Esophagus squamous epithelium (tissue), 5 donors: Measurements from ENCODE around the gene MLPH. TPM values are rescaled to one million over a fixed set of nuclear protein-coding genes. Genes with fewer than 3 reads are reported as not detected.

Source experiments
- DNase-seq: peaks from one replicate; lab custom pipeline; 2025; lab: John Stamatoyannopoulos, UW
- H3K27ac ChIP-seq, 4 donors: fragments of 200-600 bp; sonication (generic); one replicate each; pipeline ENCODE4 v1.5.1; 2016 to 2019; ENCODE audit warnings: mild to moderate bottlenecking in 1 of 4
- H3K27me3 ChIP-seq, 4 donors: fragments of 200-600 bp; sonication (generic); 1 replicate in 3 of 4; 2 replicates in 1 of 4; pipeline versions ENCODE4 v1.5.1 to v1.6.0; 2017 to 2021; ENCODE audit warnings: antibody characterized with exemption in 1 of 4
- H3K36me3 ChIP-seq, 3 donors: fragments of 200-600 bp; sonication (generic); one replicate each; pipeline ENCODE4 v1.5.1; 2016 to 2019
- H3K4me1 ChIP-seq, 3 donors: fragments of 200-600 bp; sonication (generic); one replicate each; pipeline ENCODE4 v1.5.1; 2017 to 2019
- H3K4me3 ChIP-seq, 4 donors: fragments of 200-600 bp; sonication (generic); 1 replicate in 3 of 4; 2 replicates in 1 of 4; pipeline ENCODE4 v1.5.1; 2016 to 2019; ENCODE audit warnings: mild to moderate bottlenecking in 2 of 4, moderate library complexity in 1 of 4
- H3K9me3 ChIP-seq, 3 donors: fragments of 200-600 bp; sonication (generic); one replicate each; pipeline ENCODE4 v1.5.1; 2016 to 2019
- POLR2A ChIP-seq, 4 donors: fragments of 450-650 bp; IDR thresholded peaks; one replicate each; pipeline ENCODE4 v1.6.1; 2017; ENCODE audit warnings: antibody characterized with exemption in 4 of 4, mild to moderate bottlenecking in 4 of 4, moderate library complexity in 3 of 4
- WGBS, 2 donors: methylation state at CpG; one replicate each; pipeline ENCODE4 v1.1.5; 2018; 5-methylcytosine and 5-hydroxymethylcytosine counted together
- intact Hi-C: fragments of 100-400 bp; cut with DNase I; formaldehyde crosslinking; loops from one replicate; pipeline ENCODE4 v1.15.0; 2022
- total RNA-seq, 4 donors: library from RNA; depleted of rRNA; stranded (reverse); fragments of >200 nt; gene quantifications; one replicate each; pipeline ENCODE4 v1.1.0, GENCODE V29; 2016
- TF ChIP-seq, protein P1 (sequence below), 6 experiments: fragments of 450-650 bp in 4 of 6; fragments of 200-600 bp in 2 of 6; sonication (generic) in 2 of 6; IDR thresholded peaks; one replicate each; pipeline ENCODE4 v1.5.1; 2016 to 2019; ENCODE audit warnings: antibody characterized with exemption in 6 of 6, mild to moderate bottlenecking in 4 of 6, moderate library complexity in 4 of 6
- donor health status: DM: yes; HTN: yes; CAD: no.

MLPH gene
- total RNA-seq, 4 donors from 2014 or later = 1.8 to 10.5 (median 7.6) TPM

- Histone ChIP-seq H3K36me3 (no peaks in the 10 kb centered on the region), H3K4me3 (no peak overlapping the region), H3K4me1 (peaks cover 0 to 17% (median 7%) of the 10 kb centered on the region in 3 donors), H3K9me3 (no peaks in the 10 kb centered on the region), H3K27ac (no peak overlapping the region), H3K27me3 (no peaks in the 10 kb centered on the region)
- TF ChIP-seq, protein P1, sequence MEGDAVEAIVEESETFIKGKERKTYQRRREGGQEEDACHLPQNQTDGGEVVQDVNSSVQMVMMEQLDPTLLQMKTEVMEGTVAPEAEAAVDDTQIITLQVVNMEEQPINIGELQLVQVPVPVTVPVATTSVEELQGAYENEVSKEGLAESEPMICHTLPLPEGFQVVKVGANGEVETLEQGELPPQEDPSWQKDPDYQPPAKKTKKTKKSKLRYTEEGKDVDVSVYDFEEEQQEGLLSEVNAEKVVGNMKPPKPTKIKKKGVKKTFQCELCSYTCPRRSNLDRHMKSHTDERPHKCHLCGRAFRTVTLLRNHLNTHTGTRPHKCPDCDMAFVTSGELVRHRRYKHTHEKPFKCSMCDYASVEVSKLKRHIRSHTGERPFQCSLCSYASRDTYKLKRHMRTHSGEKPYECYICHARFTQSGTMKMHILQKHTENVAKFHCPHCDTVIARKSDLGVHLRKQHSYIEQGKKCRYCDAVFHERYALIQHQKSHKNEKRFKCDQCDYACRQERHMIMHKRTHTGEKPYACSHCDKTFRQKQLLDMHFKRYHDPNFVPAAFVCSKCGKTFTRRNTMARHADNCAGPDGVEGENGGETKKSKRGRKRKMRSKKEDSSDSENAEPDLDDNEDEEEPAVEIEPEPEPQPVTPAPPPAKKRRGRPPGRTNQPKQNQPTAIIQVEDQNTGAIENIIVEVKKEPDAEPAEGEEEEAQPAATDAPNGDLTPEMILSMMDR (IDR thresholded peaks at IDR 0.05) = no peak
- no peak for TF ChIP-seq POLR2A (IDR thresholded peaks at IDR 0.05)
- intact Hi-C loops = no loop called here
- DNase-seq = no peak
- 81 to 92% methylated on average over 7 of the region's 7 CpGs for WGBS, 2 donors
Measured at GRCh38 chr2:237507512-237507911, 20.5 kb downstream of the MLPH start.

- peaks cover 0 to 21% (median 6%) of the 10 kb centered on the region in 3 donors for H3K4me1 ChIP-seq
- DNase-seq = no peak
- H3K36me3 ChIP-seq = no peaks in the 10 kb centered on the region
- H3K9me3 ChIP-seq = no peaks in the 10 kb centered on the region
- no peak overlapping the region for H3K27ac ChIP-seq
- intact Hi-C loops = no loop called here
- H3K27me3 ChIP-seq = no peaks in the 10 kb centered on the region
- WGBS, 2 donors = 77 to 78% methylated on average over 4 of the region's 4 CpGs
- TF ChIP-seq POLR2A (IDR thresholded peaks at IDR 0.05) = no peak
- TF ChIP-seq, protein P1 (IDR thresholded peaks at IDR 0.05) = no peak
- H3K4me3 ChIP-seq = no peak overlapping the region
Measured at GRCh38 chr2:237508361-237508760, 21.3 kb downstream of the MLPH start.

DNA sequence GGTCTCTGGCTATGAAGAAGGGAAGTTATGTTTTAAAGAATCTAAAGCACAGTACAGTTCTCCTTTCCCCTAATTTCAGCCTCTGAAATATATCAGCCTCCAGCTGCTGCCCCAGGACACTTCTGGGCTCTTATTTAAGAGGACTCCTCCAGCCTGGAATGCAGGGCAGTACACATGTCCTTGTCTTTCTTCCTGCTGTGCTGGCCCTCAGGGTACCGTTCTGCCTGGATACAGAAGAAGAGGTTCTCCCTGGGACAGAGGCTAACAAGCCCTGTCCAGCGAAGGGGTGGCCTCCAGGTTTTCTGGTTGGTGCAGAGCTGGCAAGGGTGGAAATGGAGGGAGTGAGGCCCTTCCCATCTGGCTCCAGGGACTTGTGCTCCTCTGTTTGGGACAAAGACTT lies 22.1 kb downstream of the MLPH start:
- WGBS, 2 donors = 80 to 100% methylated on average over 1 of the region's 2 CpGs
- H3K4me3 ChIP-seq = no peak overlapping the region
- peak overlapping the region in 1 of 4 donors; percentile 32 for H3K27ac ChIP-seq

DNA sequence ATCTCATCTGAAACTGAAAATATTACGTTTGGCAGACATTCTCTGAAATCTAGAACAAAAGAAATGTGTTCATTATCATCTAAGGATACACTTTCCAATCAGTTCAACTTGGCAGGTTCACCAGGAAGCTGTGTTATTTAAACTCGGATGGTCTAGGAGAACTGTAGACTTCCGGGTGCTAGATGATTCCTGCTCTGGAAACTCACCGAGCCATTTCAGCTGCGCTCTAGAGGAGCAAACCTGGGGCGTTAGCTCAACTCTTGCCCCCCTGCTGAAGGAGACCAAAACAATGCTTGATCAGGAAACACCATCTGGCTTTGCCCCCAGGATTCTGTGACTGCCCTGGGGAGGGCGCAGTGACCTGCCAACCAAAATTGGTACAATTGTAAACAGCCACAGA lies 22.9 kb downstream of the MLPH start:
- Histone ChIP-seq H3K4me1 (peaks cover 0 to 21% (median 7%) of the 10 kb centered on the region in 3 donors), H3K27ac (peak overlapping the region in 1 of 4 donors; percentile 32), H3K4me3 (no peak overlapping the region), H3K9me3 (no peaks in the 10 kb centered on the region), H3K36me3 (no peaks in the 10 kb centered on the region), H3K27me3 (no peaks in the 10 kb centered on the region)
- 53 to 56% methylated on average over 7 of the region's 7 CpGs for whole genome bisulfite sequencing, 2 donors
- DNase-seq = no peak
- TF ChIP-seq POLR2A (IDR thresholded peaks at IDR 0.05) = no peak
- TF ChIP-seq, protein P1 (IDR thresholded peaks at IDR 0.05) = no peak
- intact Hi-C loops = loop anchor here (2.0 kb wide), 1 partner anchor 63 kb away; no protein-coding TSS in a partner anchor

More for the DNA sequence above, 22.1 kb downstream of the MLPH start:
- Histone ChIP-seq H3K9me3 (no peaks in the 10 kb centered on the region), H3K4me1 (peaks cover 0 to 21% (median 7%) of the 10 kb centered on the region in 3 donors), H3K36me3 (no peaks in the 10 kb centered on the region), H3K27me3 (no peaks in the 10 kb centered on the region)
- DNase-seq = no peak
- intact Hi-C loops = no loop called here
- TF ChIP-seq, protein P1 (IDR thresholded peaks at IDR 0.05) = no peak
- TF ChIP-seq POLR2A (IDR thresholded peaks at IDR 0.05) = no peak

GRCh38 chr2:237510502-237511217 lies 23.6 kb downstream of the MLPH start:
- Histone ChIP-seq H3K4me3 (no peak overlapping the region), H3K36me3 (no peaks in the 10 kb centered on the region), H3K27ac (peak overlapping the region in 2 of 4 donors; percentile 32 to 68), H3K9me3 (no peaks in the 10 kb centered on the region), H3K27me3 (no peaks in the 10 kb centered on the region), H3K4me1 (peaks cover 0 to 21% (median 7%) of the 10 kb centered on the region in 3 donors)
- intact Hi-C loops = loop anchor here (2.0 kb wide), 1 partner anchor 62 kb away; no protein-coding TSS in a partner anchor
- no peak for DNase-seq
- no peak for TF ChIP-seq POLR2A (IDR thresholded peaks at IDR 0.05)
- TF ChIP-seq, protein P1 (IDR thresholded peaks at IDR 0.05) = no peak
- 81 to 84% methylated on average over 14 to 21 of the region's 21 CpGs for WGBS, 2 donors
